Activated CD4-positive, alpha-beta memory T cell treated with anti-CD3 and anti-CD28 coated beads for 36 hours (primary cell): Measurements from ENCODE around the gene ASCC3. TPM values are rescaled to one million over a fixed set of nuclear protein-coding genes. Genes with fewer than 3 reads are reported as not detected.
A peak's percentile ranks its signal among the peaks of the same experiment; 100 is the strongest.

Source experiments
- CTCF ChIA-PET: fragments of 350-600 bp; sonication (Branson Sonifier 250); formaldehyde crosslinking; loops from one replicate; lab custom pipeline; 2021; ENCODE audit warnings: antibody characterized with exemption, inconsistent platforms; lab: Charles Lee
- POLR2A ChIA-PET: fragments of 350-600 bp; sonication (Branson Sonifier 250); formaldehyde crosslinking; loops from one replicate; lab custom pipeline; 2021; ENCODE audit warnings: antibody characterized with exemption; lab: Charles Lee
- DNase-seq: peaks from one replicate; pipeline ENCODE4 v3.0.0-alpha.2; 2020
- H3K27ac Mint-ChIP-seq: one replicate; pipeline ENCODE4 v1.8.0; 2021; ENCODE audit warnings: mixed read lengths
- H3K27me3 Mint-ChIP-seq: one replicate; pipeline ENCODE4 v1.8.0; 2021; ENCODE audit warnings: mixed read lengths
- H3K36me3 Mint-ChIP-seq: one replicate; pipeline ENCODE4 v1.8.0; 2021; ENCODE audit warnings: mixed read lengths
- H3K4me1 Mint-ChIP-seq: one replicate; pipeline ENCODE4 v1.8.0; 2021; ENCODE audit warnings: low read depth, mixed read lengths
- H3K4me3 Mint-ChIP-seq: one replicate; pipeline ENCODE4 v1.8.0; 2021; ENCODE audit warnings: mild to moderate bottlenecking, mixed read lengths
- H3K9me3 Mint-ChIP-seq: one replicate; pipeline ENCODE4 v1.8.0; 2021; ENCODE audit warnings: mixed read lengths
- intact Hi-C: fragments of 100-400 bp; cut with micrococcal nuclease; formaldehyde crosslinking; loops from one replicate; pipeline ENCODE4 v1.15.1; 2023
- total RNA-seq, 2 experiments: library from RNA; stranded (reverse); gene quantifications; one replicate each; pipeline ENCODE4 v1.2.3, GENCODE V29; 2021

ASCC3 gene, protein sequence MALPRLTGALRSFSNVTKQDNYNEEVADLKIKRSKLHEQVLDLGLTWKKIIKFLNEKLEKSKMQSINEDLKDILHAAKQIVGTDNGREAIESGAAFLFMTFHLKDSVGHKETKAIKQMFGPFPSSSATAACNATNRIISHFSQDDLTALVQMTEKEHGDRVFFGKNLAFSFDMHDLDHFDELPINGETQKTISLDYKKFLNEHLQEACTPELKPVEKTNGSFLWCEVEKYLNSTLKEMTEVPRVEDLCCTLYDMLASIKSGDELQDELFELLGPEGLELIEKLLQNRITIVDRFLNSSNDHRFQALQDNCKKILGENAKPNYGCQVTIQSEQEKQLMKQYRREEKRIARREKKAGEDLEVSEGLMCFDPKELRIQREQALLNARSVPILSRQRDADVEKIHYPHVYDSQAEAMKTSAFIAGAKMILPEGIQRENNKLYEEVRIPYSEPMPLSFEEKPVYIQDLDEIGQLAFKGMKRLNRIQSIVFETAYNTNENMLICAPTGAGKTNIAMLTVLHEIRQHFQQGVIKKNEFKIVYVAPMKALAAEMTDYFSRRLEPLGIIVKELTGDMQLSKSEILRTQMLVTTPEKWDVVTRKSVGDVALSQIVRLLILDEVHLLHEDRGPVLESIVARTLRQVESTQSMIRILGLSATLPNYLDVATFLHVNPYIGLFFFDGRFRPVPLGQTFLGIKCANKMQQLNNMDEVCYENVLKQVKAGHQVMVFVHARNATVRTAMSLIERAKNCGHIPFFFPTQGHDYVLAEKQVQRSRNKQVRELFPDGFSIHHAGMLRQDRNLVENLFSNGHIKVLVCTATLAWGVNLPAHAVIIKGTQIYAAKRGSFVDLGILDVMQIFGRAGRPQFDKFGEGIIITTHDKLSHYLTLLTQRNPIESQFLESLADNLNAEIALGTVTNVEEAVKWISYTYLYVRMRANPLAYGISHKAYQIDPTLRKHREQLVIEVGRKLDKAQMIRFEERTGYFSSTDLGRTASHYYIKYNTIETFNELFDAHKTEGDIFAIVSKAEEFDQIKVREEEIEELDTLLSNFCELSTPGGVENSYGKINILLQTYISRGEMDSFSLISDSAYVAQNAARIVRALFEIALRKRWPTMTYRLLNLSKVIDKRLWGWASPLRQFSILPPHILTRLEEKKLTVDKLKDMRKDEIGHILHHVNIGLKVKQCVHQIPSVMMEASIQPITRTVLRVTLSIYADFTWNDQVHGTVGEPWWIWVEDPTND (N-terminal part only)
- 10 to 100 TPM; 51.2 to 52.9 TPM for total RNA-seq

- intact Hi-C loops: loop anchor here (2.0 to 10.0 kb wide), 2 partner anchors 216 to 1366 kb away; partner anchors contain the start of gene USP45
- DNase-seq: peak; percentile 95
- Mint-ChIP-seq H3K36me3 (peaks cover 11% of the 10 kb centered on the region), H3K9me3 (no peaks in the 10 kb centered on the region), H3K4me1 (peaks cover 40% of the 10 kb centered on the region), H3K27ac (peak within 1 kb of the TSS; percentile 99), H3K27me3 (peaks cover 3% of the 10 kb centered on the region), H3K4me3 (peak within 1 kb of the TSS; percentile 100)
- ChIA-PET POLR2A (no interaction called here), CTCF (interaction anchor here (1.4 kb wide), 1 partner anchor 33 kb away, joined by 3 read pairs; no protein-coding TSS in a partner anchor)
Measured at GRCh38 chr6:100880853-100881706, at the start of gene ASCC3. Gene ASCC3 (minus strand): TSS chr6:100881329. CDS start chr6:100867997, 13,332 bp downstream.

DNA sequence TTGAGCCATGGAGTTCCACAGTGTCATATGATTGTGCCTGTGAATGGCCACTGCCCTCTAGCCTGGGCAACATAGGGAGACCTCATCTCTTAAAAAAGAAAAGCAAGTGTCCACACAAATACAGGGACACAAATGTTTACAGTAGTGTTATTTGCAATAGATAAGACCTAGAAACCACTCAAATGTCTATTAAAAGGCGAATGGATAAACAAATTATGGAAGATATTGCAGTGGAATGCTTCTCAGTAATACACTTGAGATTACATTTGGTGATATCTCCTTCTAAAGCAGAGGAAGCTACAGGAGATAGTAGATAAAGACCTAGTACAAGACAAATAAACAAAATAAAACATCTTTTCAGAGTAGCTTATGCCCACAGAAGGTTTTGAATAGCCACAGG lies 44.6 kb upstream of the ASCC3 start:
- no peaks in the 10 kb centered on the region for H3K4me1 Mint-ChIP-seq
- no peak overlapping the region for H3K4me3 Mint-ChIP-seq
- DNase-seq: no peak
- no peak overlapping the region for H3K27ac Mint-ChIP-seq
- peaks cover 2% of the 10 kb centered on the region for H3K27me3 Mint-ChIP-seq
- intact Hi-C loops: no loop called here
- ChIA-PET POLR2A (no interaction called here), CTCF (no interaction called here)
- no peaks in the 10 kb centered on the region for H3K36me3 Mint-ChIP-seq
- H3K9me3 Mint-ChIP-seq: no peaks in the 10 kb centered on the region

GRCh38 chr6:100924534-100925227 lies 43.6 kb upstream of the ASCC3 start:
- CTCF ChIA-PET: no interaction called here
- Mint-ChIP-seq H3K27me3 (peaks cover 5% of the 10 kb centered on the region), H3K9me3 (no peaks in the 10 kb centered on the region), H3K4me3 (no peak overlapping the region), H3K36me3 (no peaks in the 10 kb centered on the region), H3K4me1 (no peaks in the 10 kb centered on the region), H3K27ac (no peak overlapping the region)
- no peak for DNase-seq
- POLR2A ChIA-PET: no interaction called here
- intact Hi-C loops: no loop called here

DNA sequence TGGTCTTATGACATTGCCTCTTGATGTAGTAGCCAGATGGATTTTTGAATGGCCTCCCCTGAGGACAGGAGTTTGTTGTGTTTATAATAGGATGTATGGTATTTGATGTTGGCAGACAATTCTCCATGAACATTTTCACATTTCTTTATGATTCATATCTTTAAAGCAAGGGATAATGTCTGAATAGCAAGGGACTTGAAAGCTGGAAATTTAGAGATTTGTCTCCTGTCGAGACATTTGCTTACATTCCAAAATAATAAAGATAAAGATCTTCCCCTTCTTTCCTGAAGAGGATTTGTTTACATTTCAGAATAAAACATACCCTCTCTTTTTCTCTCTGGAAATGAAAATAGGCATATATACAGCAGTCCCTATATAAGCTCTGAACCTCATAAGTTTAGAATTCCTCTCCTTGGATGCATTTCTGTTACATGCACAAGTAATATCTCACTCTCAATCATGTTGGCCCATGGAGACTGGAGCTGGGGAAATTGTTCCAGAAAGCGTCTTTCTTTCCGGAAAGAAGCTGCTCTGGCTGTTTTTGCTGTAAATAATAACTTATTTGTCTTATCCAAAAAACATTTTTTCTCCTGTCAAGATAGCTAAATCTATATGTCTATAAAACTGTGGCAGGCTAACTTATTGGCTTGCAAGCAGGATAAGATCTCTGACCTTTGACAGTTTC lies 42.5 kb upstream of the ASCC3 start:
- Mint-ChIP-seq H3K4me3 (no peak overlapping the region), H3K9me3 (no peaks in the 10 kb centered on the region), H3K27me3 (peaks cover 5% of the 10 kb centered on the region), H3K36me3 (no peaks in the 10 kb centered on the region), H3K4me1 (no peaks in the 10 kb centered on the region), H3K27ac (no peak overlapping the region)
- ChIA-PET POLR2A (no interaction called here), CTCF (no interaction called here)
- no peak for DNase-seq
- intact Hi-C loops: no loop called here

DNA sequence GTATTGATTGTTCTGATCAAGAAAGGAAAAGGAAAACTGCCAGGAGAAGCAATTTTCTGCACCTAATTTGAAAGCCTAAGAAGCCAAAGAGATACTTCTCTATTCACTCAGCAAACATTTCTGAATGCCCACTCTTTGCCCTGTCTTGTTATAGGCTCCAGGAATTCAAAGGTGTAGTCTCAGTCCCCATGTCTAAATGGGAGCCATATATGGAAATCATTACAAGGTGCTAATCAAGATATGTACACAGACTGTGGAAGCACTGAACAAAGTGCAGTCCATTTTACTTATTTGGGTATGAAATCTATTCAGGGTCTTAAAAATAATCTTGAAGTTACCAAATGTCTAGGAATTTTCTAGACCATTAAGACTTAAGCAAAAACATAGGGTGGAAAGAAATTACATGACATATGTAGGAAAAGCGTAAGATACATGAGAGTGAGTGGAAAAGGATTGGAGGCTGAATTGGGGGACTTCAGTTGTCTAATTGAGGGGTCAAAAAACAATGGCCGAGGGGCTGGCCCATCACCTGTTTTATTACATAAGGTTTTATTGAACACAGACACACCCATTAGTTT lies 39.0 kb upstream of the ASCC3 start:
- ChIA-PET CTCF (no interaction called here), POLR2A (no interaction called here)
- intact Hi-C loops: no loop called here
- H3K27ac Mint-ChIP-seq: no peak overlapping the region
- H3K27me3 Mint-ChIP-seq: peaks cover 10% of the 10 kb centered on the region
- H3K4me3 Mint-ChIP-seq: no peak overlapping the region
- no peaks in the 10 kb centered on the region for H3K4me1 Mint-ChIP-seq
- H3K9me3 Mint-ChIP-seq: no peaks in the 10 kb centered on the region
- DNase-seq: no peak
- H3K36me3 Mint-ChIP-seq: no peaks in the 10 kb centered on the region

GRCh38 chr6:100918152-100918551 lies 37.0 kb upstream of the ASCC3 start:
- no peak overlapping the region for H3K4me3 Mint-ChIP-seq
- H3K27ac Mint-ChIP-seq: no peak overlapping the region
- no peaks in the 10 kb centered on the region for H3K4me1 Mint-ChIP-seq
- CTCF ChIA-PET: no interaction called here
- intact Hi-C loops: no loop called here
- H3K9me3 Mint-ChIP-seq: no peaks in the 10 kb centered on the region
- POLR2A ChIA-PET: no interaction called here
- H3K36me3 Mint-ChIP-seq: no peaks in the 10 kb centered on the region
- peaks cover 10% of the 10 kb centered on the region for H3K27me3 Mint-ChIP-seq
- no peak for DNase-seq

- ChIA-PET CTCF (no interaction called here), POLR2A (no interaction called here)
- intact Hi-C loops: no loop called here
- H3K27ac Mint-ChIP-seq: no peak overlapping the region
- DNase-seq: no peak
- H3K9me3 Mint-ChIP-seq: no peaks in the 10 kb centered on the region
- H3K27me3 Mint-ChIP-seq: peaks cover 11% of the 10 kb centered on the region
- no peaks in the 10 kb centered on the region for H3K4me1 Mint-ChIP-seq
- no peak overlapping the region for H3K4me3 Mint-ChIP-seq
- H3K36me3 Mint-ChIP-seq: no peaks in the 10 kb centered on the region
Measured at GRCh38 chr6:100915876-100916275, 34.7 kb upstream of the ASCC3 start.

- no peaks in the 10 kb centered on the region for H3K9me3 Mint-ChIP-seq
- H3K4me1 Mint-ChIP-seq: no peaks in the 10 kb centered on the region
- POLR2A ChIA-PET: no interaction called here
- DNase-seq: no peak
- H3K27ac Mint-ChIP-seq: no peak overlapping the region
- peaks cover 8% of the 10 kb centered on the region for H3K27me3 Mint-ChIP-seq
- H3K36me3 Mint-ChIP-seq: no peaks in the 10 kb centered on the region
- intact Hi-C loops: no loop called here
- H3K4me3 Mint-ChIP-seq: no peak overlapping the region
- CTCF ChIA-PET: no interaction called here
Measured at GRCh38 chr6:100913400-100914276, 32.5 kb upstream of the ASCC3 start.

GRCh38 chr6:100906325-100906724 lies 25.2 kb upstream of the ASCC3 start:
- ChIA-PET CTCF (no interaction called here), POLR2A (no interaction called here)
- Mint-ChIP-seq H3K27ac (no peak overlapping the region), H3K4me1 (peaks cover 1% of the 10 kb centered on the region), H3K27me3 (peaks cover 2% of the 10 kb centered on the region), H3K9me3 (no peaks in the 10 kb centered on the region), H3K36me3 (no peaks in the 10 kb centered on the region), H3K4me3 (no peak overlapping the region)
- intact Hi-C loops: no loop called here
- DNase-seq: no peak

DNA sequence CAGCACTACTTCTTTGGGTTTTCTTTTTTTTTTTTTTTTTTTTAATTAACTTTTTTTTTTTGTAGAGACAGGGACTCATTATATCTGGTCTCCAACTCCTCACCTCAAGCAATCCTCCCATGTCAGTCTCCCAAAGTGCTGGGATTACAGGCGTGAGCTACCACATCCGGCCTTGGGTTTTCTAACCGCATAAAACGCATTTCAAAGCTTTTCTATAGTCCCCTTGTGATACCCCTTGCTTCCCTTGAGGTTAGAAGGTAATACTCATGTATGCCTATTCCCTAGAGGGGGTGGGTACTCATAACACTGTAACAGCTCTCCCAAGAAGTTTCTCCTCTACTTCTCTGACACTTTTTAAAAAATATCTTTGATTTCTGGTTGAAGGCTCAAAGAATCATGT lies 23.9 kb upstream of the ASCC3 start:
- no peak overlapping the region for H3K27ac Mint-ChIP-seq
- POLR2A ChIA-PET: no interaction called here
- peaks cover 1% of the 10 kb centered on the region for H3K4me1 Mint-ChIP-seq
- no peaks in the 10 kb centered on the region for H3K27me3 Mint-ChIP-seq
- H3K9me3 Mint-ChIP-seq: no peaks in the 10 kb centered on the region
- no peaks in the 10 kb centered on the region for H3K36me3 Mint-ChIP-seq
- DNase-seq: no peak
- intact Hi-C loops: no loop called here
- no peak overlapping the region for H3K4me3 Mint-ChIP-seq
- CTCF ChIA-PET: no interaction called here
